Hepatic stellate cell (primary cell): ENCODE data around the gene MRPL20.
"Not testable (repeated sequence)": the region's sequence is repeated elsewhere in the genome, so short reads cannot be mapped to it uniquely, and the experiment has no call there.

Experiments used
- DNase-seq: peaks from one replicate; pipeline ENCODE4 v3.0.0; 2011; ENCODE audit warnings: low spot score

The MRPL20 gene

GRCh38 chr1:1437033-1437903, 30.2 kb upstream of the MRPL20 start:
- no peak for DNase-seq

DNA sequence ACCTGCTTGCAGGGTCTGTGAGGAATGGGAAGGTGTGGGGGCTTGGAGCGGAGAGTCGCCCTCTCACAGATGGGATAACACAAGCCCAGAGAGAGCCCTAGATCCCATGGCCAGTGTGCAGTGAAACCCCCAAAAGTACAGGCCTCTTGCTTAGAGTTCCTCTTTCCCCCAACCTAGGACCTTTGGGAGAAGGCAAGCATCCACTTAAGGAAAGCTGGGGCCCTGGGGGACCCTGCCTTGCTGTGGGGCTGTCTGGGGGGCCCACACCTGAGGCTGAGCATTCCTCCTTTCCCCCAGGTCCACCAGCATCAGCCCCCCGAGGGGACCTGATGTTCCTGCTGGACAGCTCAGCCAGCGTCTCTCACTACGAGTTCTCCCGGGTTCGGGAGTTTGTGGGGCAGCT, 29.5 kb upstream of the MRPL20 start:
- peak; percentile 16 for DNase-seq

- DNase-seq = no peak
These were observed 29.0 kb upstream of the MRPL20 start for GRCh38 chr1:1435911-1436629.

- peak; percentile 83 for DNase-seq
These were observed 28.2 kb upstream of the MRPL20 start, which contains the start of gene VWA1 for GRCh38 chr1:1435106-1435903. TSS of gene VWA1 (plus strand) at chr1:1435690. CDS start at chr1:1435749, 59 bp downstream.

DNA sequence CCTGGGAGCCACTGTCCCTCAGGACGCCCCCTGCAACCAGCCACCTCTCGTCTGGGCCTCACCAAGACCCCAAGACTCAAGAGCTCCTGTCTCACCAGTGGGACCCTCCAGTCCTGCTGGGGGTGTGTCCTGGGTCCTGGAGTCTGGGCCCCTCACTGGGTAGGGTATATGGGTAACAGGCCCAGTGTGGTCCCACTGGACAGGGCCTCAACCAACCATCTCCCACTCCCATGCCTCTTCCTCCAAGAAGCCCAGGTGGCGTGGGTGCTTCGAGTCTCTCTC, 27.7 kb upstream of the MRPL20 start:
- DNase-seq = no peak

- peak; percentile 19 for DNase-seq
These were observed 27.2 kb upstream of the MRPL20 start for GRCh38 chr1:1434131-1434823.

- peak; percentile 46 for DNase-seq
These were observed 26.7 kb upstream of the MRPL20 start for GRCh38 chr1:1433804-1434130.

- peak; percentile 47 for DNase-seq
These were observed 26.1 kb upstream of the MRPL20 start for GRCh38 chr1:1432951-1433803.

DNA sequence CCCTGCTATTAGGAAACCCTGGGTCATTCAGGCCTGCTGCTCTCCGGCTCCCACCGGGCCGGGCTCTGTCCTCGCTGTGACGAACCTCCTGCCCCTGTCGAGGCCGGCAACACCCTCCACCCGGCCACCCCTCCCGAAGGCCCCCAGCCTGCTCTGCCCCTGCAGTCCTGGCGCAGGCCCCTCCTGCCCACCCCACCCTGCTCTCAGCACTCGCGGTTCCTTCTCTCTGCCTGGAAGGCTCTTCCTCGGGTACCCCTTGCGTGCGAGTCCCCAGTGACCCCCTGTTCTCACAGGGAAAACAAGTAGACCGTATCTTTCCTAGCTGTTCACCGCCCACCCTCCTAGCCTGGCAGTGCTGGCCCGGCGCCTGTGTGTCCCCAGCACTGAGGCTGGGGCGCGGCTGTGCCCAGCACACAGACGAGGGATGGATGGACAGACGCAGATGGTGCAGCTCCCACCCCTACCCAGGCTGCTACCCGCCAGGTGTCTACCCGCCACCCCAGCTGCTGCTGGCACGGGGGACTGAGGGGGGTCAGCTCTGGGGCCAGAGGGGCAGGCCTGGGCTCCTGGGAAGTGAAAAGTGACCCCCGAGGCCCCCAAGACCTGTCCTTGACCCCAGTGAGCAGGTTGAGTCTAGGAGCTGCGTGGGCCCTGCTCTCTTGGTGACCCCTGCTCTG, 25.3 kb upstream of the MRPL20 start:
- peak; percentile 13 for DNase-seq

GRCh38 chr1:1431845-1432273, 24.8 kb upstream of the MRPL20 start:
- DNase-seq = peak; percentile 82

DNA sequence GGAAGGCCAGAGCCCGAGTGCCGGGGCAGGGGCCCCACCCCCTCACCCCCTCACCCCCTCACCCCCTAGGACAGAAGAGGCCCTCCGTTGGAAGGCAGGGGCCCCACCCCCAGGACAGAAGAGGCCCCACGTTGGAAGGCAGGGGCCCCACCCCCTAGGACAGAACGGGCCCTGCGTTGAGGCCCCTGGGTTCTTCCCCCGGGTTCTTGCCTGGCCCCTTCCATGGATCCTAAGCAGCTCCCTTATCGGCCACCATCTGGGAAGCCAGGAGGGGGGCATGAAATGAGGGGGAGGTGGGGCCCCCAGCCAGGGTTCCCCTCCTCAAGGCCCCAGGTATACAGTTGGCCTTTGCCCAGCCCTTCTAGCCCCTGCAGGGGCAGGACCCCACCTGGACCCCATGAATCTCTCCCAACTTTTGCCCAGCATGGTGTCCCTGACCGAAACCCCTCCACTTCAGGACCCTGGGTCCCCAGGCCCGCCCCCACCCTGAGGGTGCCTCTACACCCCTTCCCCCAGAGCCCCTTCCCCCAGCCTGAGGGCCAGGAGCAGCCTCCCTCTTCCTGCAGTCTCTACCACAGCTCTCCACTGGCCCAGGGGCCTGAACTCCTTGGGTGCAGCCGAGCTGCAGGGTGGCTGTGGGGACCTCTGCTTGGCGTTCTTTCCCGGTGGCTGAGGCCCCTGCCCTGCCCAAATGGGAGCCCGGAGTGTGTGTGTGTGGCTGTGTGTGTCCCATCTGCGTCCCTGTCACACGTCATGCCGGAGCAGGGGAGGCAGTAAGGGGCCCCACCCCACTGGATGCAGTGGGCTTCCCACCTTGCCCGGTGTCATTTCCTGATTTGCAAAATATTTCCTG, 24.1 kb upstream of the MRPL20 start:
- DNase-seq = no peak

- DNase-seq = peak; percentile 88
These were observed 23.3 kb upstream of the MRPL20 start for GRCh38 chr1:1430114-1430982.

- peak; percentile 83 for DNase-seq
These were observed 22.6 kb upstream of the MRPL20 start for GRCh38 chr1:1429671-1430073.

GRCh38 chr1:1428967-1429366, 21.9 kb upstream of the MRPL20 start:
- DNase-seq = not testable (repeated sequence)

DNA sequence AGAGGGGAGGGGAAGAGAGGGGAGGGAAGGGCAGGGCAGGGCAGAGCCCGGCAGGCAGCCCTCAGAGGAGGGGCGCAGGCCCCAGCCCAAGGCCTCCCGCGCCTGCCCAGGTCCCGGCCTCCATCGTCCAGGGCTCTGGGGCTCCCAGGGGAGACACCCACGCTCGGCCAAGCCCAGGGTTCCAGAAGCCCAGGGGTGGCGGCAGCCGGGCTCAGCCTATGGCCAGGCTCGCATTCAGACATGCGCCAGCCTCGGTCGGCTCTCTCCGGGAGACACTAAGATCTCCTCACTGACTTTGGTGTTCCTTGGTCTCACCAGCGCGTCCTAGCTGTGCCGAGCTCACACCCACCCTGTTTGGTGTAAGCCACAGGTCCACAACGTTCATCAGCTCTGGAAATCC, 21.1 kb upstream of the MRPL20 start:
- no peak for DNase-seq

GRCh38 chr1:1427820-1428148, 20.7 kb upstream of the MRPL20 start:
- DNase-seq = no peak

GRCh38 chr1:1427106-1427819, 20.2 kb upstream of the MRPL20 start:
- DNase-seq = peak; percentile 57

- no peak for DNase-seq
These were observed 19.5 kb upstream of the MRPL20 start for GRCh38 chr1:1426496-1427105.
